22Rv1 (cell line): ENCODE results near the gene SYNGR2.
"Not testable (repeated sequence)": the region's sequence is repeated elsewhere in the genome, so short reads cannot be mapped to it uniquely, and the experiment has no call there.

Experiments used
- H3K27ac ChIP-seq: fragments of 450-650 bp; 2 replicates; pipeline ENCODE4 v1.5.1; 2017
- CTCF ChIP-seq: fragments of 450-650 bp; IDR thresholded peaks from 2 replicates; pipeline ENCODE4 v1.5.1; 2017; ENCODE audit warnings: mild to moderate bottlenecking
- ZFX ChIP-seq: fragments of 450-650 bp; IDR thresholded peaks from 2 replicates; pipeline ENCODE4 v1.6.1; 2017; ENCODE audit warnings: antibody characterized with exemption, borderline replicate concordance

SYNGR2 gene

GRCh38 chr17:78134899-78135385 lies 33.4 kb upstream of the SYNGR2 start:
- TF ChIP-seq ZFX, result no peak
- no peak for TF ChIP-seq CTCF
- H3K27ac ChIP-seq, result no peak overlapping the region

DNA sequence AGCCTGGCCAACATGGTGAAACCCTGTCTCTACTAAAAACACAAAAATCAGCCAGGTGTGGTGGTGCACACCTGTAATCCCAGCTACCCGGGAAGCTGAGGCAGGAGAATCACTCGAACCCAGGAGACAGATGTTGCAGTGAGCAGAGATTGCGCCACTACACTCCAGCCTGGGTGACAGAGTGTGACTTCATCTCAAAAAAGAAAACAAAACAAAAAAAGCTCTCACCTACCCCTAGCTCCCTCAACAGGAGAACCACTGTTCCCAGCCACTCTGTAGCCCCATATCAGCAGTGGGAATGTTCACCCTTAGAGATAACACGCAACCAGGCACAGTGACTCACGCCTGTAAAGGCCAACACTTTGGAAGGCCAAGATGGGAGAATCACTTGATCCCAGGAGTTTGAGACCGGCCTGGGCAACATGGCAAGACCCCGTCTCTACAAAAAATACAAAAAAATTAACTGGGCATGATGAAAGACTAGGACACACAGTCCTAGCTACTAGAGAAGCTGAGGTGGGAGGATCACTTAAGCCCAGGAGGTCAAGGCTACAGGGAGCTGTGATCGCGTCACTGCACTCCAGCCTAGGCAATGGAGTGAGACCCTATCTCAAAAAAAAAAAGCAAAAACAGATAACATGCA lies 32.4 kb upstream of the SYNGR2 start:
- no peak overlapping the region for H3K27ac ChIP-seq
- TF ChIP-seq ZFX, result no peak
- no peak for TF ChIP-seq CTCF

GRCh38 chr17:78137392-78138203 lies 30.8 kb upstream of the SYNGR2 start:
- TF ChIP-seq CTCF (peak; percentile 47), ZFX (no peak)
- no peak overlapping the region for H3K27ac ChIP-seq

DNA sequence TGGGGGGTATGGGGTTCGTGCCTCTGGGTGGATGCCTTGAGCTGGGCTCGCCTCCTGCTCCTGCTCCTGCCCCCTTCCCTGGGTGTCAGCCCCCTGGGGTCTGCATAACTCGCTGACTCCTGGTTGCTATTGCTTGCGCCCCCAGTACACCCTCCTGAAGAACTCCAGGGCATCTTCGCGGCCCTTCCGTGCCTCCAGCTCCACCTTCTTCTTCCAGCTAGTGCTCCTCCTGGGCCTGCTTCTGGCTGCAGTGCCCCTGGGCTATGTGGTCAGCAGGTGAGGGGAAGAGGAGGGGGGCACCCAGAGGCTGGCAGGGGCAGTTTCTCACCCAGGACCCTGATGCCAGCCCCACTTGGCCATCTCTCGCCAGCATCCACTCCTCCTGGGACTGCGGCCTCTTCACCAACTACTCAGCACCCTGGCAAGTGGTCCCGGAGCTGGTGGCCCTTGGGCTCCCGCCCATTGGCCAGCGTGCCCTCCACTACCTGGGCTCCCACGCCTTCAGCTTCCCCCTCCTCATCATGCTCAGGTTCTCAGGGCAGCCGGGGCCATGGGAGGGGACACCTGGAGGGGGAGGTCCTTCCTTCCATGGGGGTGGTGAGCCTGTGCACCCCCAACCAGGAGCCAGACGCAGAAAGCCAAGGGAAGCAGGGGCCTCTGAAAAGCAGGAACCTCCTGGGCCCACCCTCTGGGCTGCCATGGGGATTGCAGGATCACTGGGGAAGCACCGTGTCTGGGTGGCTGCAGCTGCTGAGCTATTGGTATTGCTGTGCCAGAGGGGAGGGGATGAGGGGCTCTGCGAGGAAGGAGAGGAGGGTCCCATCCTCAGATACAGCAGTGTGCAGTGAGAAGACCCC lies 29.9 kb upstream of the SYNGR2 start:
- no peak overlapping the region for H3K27ac ChIP-seq
- TF ChIP-seq ZFX (no peak), CTCF (peak; percentile 2; the same call in 1 of the 2 replicates)

- H3K27ac ChIP-seq, result not testable (repeated sequence)
Observed at GRCh38 chr17:78139861-78140168, 28.6 kb upstream of the SYNGR2 start.

DNA sequence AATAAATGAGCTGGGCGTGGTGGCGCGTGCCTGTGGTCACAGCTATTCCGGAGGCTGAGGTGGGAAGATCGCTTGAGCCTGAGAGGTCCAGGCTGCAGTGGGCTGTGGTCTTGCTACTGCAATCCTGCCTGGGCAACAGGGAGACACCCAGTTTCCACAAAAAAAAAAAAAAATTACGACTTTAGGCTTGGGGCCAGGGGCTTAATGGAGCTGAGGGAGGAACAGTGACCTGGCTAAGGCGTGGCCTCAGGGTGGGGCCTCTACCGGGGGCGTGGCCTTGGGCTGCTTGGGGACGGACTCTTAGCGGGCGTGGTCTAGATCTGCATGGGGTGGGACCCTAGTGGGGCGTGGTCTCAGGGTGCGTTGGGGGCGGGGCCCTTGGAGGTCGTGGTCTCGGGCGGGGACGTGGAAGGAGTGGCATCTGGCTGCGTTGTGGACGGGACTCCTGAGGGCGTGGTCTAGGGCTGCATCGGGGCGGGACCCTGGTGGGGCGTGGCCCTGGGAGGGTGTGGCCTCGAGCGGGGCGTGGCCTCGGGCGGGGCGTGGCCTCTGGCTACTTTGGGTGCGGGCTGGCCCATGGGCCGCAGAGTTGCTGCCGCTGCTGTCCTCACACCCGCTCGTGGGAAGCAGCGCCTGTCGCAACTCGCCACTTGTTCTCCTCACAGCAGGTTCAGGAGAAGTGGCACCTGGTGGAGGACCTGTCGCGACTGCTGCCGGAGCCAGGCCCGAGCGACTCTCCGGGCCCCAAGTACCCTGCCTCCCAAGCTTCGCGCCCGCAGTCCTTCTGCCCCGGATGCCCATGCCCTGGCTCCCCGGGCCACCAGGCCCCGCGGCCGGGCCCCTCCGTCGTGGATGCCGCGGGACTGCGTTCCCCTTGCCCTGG lies 28.0 kb upstream of the SYNGR2 start:
- TF ChIP-seq CTCF (no peak), ZFX (no peak)
- no peak overlapping the region for H3K27ac ChIP-seq
